Measurements from ENCODE around the gene SPAG8. TPM values are rescaled to one million over a fixed set of nuclear protein-coding genes. Genes with fewer than 3 reads are reported as not detected.

The SPAG8 gene
- total and polyA plus RNA-seq, 2 experiments from 2014 or later: 0.45 TPM

DNA sequence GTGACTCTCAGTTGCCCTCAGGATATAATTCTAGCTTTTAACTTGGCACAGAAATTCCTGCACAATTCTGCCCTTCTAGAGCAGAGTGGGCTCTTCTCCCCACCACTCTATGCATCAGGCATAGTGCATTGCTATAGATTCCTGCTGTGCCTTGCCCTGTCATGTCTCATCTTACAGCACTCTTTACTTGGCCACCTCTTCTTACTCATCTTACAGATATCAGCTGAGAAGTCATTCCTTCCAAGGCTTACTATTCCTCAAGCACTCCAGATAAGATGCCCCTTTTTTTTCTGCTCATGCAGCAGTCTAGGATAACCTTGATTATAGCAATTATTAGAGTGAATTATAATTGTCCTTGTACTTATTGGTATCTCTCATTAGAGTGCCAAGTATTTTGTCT is 10.9 kb upstream of the SPAG8 start:
- Mint-ChIP-seq H3K9me3 (no peaks in the 10 kb centered on the region; the same call in 2 of the 3 replicates), H3K36me3 (ENCODE audit: low read depth) (no peaks in the 10 kb centered on the region; the same call in 2 of the 3 replicates), H3K4me1 (peaks cover 19% of the 10 kb centered on the region), H3K27me3 (ENCODE audit: insufficient read depth, low read depth, poor library complexity) (peaks cover 8% of the 10 kb centered on the region), H3K27ac (0 out of 2 replicates have a peak overlapping the region, but pooled peaks have one; percentile 4), H3K4me3 (no peak overlapping the region; the same call in 2 of the 3 replicates)
- no peaks in the 10 kb centered on the region for H3K79me2 ChIP-seq (replicated peaks; ENCODE audit: insufficient read depth)
- no peak overlapping the region for H3K4me2 ChIP-seq
- DNase-seq (ENCODE audit: low spot score): no peak
- peaks cover 18% of the 10 kb centered on the region for H3K4me1 ChIP-seq (ENCODE audit: insufficient read depth)
- no peaks in the 10 kb centered on the region for H3F3A ChIP-seq (replicated peaks; ENCODE audit: low read depth)
- ATAC-seq: no peak; the same call in 2 of the 3 replicates
- H3K36me3 ChIP-seq (ENCODE audit: insufficient read depth): no peaks in the 10 kb centered on the region
- no peaks in the 10 kb centered on the region for H3K9me2 ChIP-seq (ENCODE audit: insufficient read depth)
- no peak for TF ChIP-seq JUNB (IDR thresholded peaks at IDR 0.05; ENCODE audit: unreplicated experiment)
- TF ChIP-seq, protein P1, sequence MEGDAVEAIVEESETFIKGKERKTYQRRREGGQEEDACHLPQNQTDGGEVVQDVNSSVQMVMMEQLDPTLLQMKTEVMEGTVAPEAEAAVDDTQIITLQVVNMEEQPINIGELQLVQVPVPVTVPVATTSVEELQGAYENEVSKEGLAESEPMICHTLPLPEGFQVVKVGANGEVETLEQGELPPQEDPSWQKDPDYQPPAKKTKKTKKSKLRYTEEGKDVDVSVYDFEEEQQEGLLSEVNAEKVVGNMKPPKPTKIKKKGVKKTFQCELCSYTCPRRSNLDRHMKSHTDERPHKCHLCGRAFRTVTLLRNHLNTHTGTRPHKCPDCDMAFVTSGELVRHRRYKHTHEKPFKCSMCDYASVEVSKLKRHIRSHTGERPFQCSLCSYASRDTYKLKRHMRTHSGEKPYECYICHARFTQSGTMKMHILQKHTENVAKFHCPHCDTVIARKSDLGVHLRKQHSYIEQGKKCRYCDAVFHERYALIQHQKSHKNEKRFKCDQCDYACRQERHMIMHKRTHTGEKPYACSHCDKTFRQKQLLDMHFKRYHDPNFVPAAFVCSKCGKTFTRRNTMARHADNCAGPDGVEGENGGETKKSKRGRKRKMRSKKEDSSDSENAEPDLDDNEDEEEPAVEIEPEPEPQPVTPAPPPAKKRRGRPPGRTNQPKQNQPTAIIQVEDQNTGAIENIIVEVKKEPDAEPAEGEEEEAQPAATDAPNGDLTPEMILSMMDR (conservative IDR thresholded peaks at IDR 0.05; ENCODE audit: low read depth in 2 of 2): no peak
- TF ChIP-seq CREB1 (CRISPR knock-in tag; IDR thresholded peaks at IDR 0.05; ENCODE audit: low read depth): no peak
- TF ChIP-seq, protein P2, sequence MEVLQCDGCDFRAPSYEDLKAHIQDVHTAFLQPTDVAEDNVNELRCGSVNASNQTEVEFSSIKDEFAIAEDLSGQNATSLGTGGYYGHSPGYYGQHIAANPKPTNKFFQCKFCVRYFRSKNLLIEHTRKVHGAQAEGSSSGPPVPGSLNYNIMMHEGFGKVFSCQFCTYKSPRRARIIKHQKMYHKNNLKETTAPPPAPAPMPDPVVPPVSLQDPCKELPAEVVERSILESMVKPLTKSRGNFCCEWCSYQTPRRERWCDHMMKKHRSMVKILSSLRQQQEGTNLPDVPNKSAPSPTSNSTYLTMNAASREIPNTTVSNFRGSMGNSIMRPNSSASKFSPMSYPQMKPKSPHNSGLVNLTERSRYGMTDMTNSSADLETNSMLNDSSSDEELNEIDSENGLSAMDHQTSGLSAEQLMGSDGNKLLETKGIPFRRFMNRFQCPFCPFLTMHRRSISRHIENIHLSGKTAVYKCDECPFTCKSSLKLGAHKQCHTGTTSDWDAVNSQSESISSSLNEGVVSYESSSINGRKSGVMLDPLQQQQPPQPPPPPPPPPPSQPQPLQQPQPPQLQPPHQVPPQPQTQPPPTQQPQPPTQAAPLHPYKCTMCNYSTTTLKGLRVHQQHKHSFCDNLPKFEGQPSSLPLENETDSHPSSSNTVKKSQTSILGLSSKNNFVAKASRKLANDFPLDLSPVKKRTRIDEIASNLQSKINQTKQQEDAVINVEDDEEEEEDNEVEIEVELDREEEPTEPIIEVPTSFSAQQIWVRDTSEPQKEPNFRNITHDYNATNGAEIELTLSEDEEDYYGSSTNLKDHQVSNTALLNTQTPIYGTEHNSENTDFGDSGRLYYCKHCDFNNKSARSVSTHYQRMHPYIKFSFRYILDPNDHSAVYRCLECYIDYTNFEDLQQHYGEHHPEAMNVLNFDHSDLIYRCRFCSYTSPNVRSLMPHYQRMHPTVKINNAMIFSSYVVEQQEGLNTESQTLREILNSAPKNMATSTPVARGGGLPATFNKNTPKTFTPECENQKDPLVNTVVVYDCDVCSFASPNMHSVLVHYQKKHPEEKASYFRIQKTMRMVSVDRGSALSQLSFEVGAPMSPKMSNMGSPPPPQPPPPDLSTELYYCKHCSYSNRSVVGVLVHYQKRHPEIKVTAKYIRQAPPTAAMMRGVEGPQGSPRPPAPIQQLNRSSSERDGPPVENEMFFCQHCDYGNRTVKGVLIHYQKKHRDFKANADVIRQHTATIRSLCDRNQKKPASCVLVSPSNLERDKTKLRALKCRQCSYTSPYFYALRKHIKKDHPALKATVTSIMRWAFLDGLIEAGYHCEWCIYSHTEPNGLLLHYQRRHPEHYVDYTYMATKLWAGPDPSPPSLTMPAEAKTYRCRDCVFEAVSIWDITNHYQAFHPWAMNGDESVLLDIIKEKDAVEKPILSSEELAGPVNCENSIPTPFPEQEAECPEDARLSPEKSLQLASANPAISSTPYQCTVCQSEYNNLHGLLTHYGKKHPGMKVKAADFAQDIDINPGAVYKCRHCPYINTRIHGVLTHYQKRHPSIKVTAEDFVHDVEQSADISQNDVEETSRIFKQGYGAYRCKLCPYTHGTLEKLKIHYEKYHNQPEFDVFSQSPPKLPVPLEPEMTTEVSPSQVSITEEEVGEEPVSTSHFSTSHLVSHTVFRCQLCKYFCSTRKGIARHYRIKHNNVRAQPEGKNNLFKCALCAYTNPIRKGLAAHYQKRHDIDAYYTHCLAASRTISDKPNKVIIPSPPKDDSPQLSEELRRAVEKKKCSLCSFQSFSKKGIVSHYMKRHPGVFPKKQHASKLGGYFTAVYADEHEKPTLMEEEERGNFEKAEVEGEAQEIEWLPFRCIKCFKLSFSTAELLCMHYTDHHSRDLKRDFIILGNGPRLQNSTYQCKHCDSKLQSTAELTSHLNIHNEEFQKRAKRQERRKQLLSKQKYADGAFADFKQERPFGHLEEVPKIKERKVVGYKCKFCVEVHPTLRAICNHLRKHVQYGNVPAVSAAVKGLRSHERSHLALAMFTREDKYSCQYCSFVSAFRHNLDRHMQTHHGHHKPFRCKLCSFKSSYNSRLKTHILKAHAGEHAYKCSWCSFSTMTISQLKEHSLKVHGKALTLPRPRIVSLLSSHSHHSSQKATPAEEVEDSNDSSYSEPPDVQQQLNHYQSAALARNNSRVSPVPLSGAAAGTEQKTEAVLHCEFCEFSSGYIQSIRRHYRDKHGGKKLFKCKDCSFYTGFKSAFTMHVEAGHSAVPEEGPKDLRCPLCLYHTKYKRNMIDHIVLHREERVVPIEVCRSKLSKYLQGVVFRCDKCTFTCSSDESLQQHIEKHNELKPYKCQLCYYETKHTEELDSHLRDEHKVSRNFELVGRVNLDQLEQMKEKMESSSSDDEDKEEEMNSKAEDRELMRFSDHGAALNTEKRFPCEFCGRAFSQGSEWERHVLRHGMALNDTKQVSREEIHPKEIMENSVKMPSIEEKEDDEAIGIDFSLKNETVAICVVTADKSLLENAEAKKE (CRISPR knock-in tag; IDR thresholded peaks at IDR 0.05): no peak
- TF ChIP-seq, protein P3, sequence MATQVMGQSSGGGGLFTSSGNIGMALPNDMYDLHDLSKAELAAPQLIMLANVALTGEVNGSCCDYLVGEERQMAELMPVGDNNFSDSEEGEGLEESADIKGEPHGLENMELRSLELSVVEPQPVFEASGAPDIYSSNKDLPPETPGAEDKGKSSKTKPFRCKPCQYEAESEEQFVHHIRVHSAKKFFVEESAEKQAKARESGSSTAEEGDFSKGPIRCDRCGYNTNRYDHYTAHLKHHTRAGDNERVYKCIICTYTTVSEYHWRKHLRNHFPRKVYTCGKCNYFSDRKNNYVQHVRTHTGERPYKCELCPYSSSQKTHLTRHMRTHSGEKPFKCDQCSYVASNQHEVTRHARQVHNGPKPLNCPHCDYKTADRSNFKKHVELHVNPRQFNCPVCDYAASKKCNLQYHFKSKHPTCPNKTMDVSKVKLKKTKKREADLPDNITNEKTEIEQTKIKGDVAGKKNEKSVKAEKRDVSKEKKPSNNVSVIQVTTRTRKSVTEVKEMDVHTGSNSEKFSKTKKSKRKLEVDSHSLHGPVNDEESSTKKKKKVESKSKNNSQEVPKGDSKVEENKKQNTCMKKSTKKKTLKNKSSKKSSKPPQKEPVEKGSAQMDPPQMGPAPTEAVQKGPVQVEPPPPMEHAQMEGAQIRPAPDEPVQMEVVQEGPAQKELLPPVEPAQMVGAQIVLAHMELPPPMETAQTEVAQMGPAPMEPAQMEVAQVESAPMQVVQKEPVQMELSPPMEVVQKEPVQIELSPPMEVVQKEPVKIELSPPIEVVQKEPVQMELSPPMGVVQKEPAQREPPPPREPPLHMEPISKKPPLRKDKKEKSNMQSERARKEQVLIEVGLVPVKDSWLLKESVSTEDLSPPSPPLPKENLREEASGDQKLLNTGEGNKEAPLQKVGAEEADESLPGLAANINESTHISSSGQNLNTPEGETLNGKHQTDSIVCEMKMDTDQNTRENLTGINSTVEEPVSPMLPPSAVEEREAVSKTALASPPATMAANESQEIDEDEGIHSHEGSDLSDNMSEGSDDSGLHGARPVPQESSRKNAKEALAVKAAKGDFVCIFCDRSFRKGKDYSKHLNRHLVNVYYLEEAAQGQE (IDR thresholded peaks at IDR 0.05; ENCODE audit: unreplicated experiment): no peak
- TF ChIP-seq EZH2 (IDR thresholded peaks at IDR 0.05; ENCODE audit: low read depth, unreplicated experiment): no peak
- TF ChIP-seq EZH2phosphoT487 (IDR thresholded peaks at IDR 0.05; ENCODE audit: unreplicated experiment): no peak
- TF ChIP-seq, protein P4, sequence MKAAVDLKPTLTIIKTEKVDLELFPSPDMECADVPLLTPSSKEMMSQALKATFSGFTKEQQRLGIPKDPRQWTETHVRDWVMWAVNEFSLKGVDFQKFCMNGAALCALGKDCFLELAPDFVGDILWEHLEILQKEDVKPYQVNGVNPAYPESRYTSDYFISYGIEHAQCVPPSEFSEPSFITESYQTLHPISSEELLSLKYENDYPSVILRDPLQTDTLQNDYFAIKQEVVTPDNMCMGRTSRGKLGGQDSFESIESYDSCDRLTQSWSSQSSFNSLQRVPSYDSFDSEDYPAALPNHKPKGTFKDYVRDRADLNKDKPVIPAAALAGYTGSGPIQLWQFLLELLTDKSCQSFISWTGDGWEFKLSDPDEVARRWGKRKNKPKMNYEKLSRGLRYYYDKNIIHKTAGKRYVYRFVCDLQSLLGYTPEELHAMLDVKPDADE (IDR thresholded peaks at IDR 0.05): no peak
- TF ChIP-seq STAT1 (IDR thresholded peaks at IDR 0.05; ENCODE audit: unreplicated experiment): no peak
- no peak for TF ChIP-seq POLR2AphosphoS5 (IDR thresholded peaks at IDR 0.05; ENCODE audit: low read depth)
- TF ChIP-seq NANOG (IDR thresholded peaks at IDR 0.05; ENCODE audit: borderline replicate concordance): no peak
- TF ChIP-seq ZNF331 (CRISPR knock-in tag; IDR thresholded peaks at IDR 0.05; ENCODE audit: low read depth): no peak
- TF ChIP-seq ZNF114 (CRISPR knock-in tag; IDR thresholded peaks at IDR 0.05): no peak
- no peaks in the 10 kb centered on the region for H3K27me3 ChIP-seq (ENCODE audit: insufficient read depth)
- H3K4me3 ChIP-seq: no peak overlapping the region
- H3K27ac ChIP-seq (ENCODE audit: low read depth): no peak overlapping the region
- no peak overlapping the region for H2AFZ ChIP-seq
- no peaks in the 10 kb centered on the region for H4K20me1 ChIP-seq (replicated peaks; ENCODE audit: insufficient read depth)

All from GM23338 (cell line).